Stimulated activated naive CD8-positive, alpha-beta T cell treated with anti-CD3 and anti-CD28 coated beads, Interleukin-15, Interleukin-2, amounts not matched to agents 100 U/mL and 50 U/mL, for 24 hours (primary cell): Measurements from ENCODE around the gene GAREM2.

Experiments used
- ATAC-seq: fragments of 150-1000 bp; cut with Tn5 transposase; one replicate; pipeline ENCODE4 v1.10.0; 2021
- DNase-seq: peaks from one replicate; pipeline ENCODE4 v3.0.0; 2021

GAREM2 gene

DNA sequence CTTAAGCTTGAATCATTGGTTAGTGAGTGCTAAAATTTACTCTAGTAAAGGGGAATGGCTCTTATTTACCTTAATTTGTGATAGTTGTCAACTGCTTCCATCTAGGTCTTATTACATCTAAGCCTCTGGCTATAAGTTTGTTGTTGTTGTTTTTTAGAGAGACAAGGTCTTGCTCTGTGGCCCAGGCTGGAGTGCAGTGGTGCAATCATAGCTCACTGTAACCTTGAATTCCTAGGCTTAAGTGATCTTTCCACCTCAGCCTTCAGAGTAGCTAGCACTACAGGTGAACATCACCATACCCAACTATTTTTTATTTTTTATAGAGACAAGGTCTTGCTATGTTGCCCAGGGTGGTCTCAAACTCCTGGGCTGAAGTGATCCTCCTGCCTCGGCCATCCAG is 65.0 kb downstream of the GAREM2 start:
- no peak for ATAC-seq
- DNase-seq, result no peak

- no peak for ATAC-seq
- DNase-seq, result no peak
These were observed 65.5 kb downstream of the GAREM2 start for GRCh38 chr2:26238311-26238958.
